ENCODE results near the gene OR10C1. TPM values are rescaled to one million over a fixed set of nuclear protein-coding genes. Genes with fewer than 3 reads are reported as not detected.

OR10C1 gene
- total RNA-seq, 1 experiment from 2014 or later = not detected

DNA sequence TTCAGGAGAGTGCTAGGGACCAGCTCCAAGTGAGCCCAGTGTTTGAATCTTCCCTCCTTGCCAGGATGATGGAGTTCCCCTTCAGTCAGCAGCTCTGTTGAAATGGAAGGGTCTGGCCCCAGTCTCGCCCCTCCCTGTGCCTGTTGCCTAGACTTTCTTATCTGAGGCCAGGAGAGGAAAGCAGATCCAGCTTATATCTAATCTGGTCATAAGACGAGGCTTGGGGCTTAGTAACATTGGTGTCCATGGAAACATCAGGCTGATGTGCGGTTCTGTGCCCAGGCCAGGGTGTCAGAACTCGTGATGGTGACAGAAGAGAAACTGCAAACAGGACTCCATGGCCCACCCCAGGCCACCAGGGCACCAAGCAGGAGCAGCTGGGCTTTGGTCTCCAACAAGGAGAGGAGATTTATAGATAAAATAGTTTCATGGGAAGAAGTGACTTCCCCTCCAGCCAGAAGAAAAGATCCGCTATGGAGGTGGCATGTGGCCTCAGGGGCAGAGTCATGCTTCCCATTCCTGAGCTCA lies 38.9 kb downstream of the OR10C1 start:
- DNase-seq (ENCODE audit: low read depth) = no peak

DNA sequence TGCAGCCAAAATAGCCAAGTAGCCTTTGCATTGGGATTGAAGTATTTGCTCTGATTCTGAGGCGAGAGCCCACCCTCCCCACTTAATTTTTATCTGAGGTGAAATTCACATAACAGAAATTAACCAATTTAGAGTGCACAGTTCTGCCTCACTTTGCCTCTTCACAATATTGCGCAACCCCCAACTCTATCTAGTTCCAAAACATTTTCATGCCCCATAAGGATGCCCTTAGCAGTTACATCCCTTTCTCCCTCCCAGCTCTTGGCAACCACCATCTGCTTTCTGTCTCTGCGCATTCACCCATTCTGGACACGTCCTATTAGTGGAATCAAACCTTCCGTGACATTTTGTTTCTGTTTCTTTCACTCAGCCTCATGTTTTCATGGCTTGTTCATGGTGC lies 39.6 kb downstream of the OR10C1 start:
- DNase-seq (ENCODE audit: low read depth) = no peak

DNA sequence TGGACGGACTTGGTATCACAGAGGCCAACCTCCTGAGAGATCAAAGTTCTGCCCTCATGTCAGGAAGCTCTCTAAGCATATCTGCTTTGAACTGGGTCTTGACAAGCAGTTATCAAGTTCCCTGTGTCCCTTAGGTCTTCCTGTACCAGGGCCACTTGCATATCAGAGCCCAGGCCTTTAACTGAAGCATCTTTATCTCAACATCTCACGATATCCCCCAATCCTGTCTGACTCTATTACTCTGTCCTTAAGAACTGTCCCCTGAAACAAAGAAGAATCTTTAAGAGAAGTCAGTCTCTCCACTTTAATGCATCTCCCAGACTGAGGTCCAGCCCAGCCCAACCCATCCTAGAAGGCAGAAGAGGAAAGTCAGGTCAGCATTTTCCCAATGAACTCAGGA lies 40.5 kb downstream of the OR10C1 start:
- no peak for DNase-seq (ENCODE audit: low read depth)

DNA sequence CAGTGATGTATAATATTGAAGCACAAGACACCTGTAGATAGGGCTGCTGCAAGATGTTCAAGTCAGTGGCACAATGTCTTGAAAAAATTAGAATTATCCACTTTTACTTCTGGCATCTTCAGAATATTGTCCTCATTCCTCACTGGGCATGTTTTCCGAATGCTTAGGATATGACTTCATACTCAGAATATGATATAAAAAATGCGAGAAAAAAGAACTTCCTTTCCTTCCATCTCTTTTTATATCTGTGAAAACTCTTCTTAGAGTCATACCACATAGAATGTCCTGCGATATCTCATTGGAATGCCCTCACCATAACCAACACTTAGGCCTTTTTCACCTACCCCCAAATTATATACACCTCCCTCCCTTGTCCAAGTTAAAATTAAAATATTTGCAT lies 44.1 kb downstream of the OR10C1 start:
- DNase-seq (ENCODE audit: low read depth) = no peak

DNA sequence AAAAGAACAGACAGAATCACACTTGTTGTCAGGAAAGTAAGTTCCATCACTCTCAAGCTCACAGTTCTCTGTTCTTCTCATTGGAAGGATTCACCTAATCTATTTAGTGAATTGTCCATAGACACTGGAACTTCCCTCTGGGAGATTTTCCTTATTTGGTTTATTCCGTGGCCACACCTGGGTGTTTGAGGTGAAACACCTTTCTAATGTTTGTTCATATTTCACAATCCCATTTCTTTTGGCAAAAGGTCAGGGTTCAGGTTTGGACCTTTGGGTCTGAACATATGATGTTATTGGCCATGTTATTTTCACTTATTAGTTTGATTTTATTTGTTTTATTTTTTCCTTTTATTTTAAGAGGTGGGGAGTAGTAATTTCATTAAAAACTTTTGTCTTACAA lies 44.6 kb downstream of the OR10C1 start:
- no peak for DNase-seq (ENCODE audit: low read depth)

DNA sequence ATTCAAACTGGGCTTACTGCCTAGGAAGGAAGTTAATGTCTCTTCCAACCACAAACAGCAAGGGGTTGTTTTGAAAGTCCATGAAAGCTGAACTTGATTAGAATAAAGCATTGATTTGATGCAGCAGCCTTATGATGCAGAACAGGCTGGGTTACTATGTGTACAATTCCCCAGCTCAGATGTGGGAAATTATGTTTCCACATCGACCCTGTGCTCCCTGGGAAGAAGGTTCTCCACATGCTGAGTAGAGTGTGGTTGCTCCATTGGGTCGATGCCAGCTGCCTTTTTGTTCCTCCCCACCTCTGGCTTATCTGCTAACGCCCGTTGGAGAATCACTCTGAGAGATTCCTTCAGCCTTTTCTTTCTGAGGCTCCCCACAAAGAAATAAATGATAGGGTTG lies 47.5 kb downstream of the OR10C1 start:
- DNase-seq (ENCODE audit: low read depth) = no peak

DNA sequence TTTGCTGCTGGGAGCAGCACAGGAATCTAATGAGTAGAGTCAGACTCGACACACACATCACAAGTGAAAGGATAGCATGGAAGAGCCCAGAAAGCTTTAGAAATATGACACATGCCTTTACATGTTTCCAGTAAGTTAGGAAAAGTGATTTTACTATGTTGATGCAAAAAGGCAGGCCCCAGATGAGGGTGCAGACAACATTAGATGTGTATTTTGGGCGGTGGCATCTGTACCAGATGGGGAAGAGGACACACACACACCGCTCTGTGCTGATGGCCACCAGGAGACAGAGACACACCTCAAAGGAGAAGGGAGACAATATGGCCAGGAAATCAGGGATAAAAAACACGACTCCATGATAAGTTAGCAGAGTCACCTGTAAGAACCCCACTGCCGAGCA lies 48.0 kb downstream of the OR10C1 start:
- no peak for DNase-seq (ENCODE audit: low read depth)

DNA sequence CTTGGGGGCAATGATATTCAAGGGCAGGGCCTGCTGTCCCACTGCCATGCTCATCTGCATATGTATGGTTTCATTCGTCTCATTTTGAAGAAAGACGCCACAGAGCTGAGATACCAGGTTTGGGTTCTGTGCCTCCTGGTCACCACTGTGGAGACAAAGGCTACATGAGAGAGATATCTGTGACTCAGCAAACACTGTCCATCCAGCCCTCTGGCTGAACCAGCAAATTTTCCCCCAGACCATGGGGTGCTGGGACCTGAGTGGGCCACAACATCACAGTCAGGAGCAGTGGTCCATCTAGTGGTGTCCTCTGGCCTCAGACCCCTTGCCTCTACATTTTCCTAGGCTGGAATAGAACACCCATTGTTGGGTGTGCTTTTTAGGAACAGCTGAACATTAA lies 48.6 kb downstream of the OR10C1 start, which contains the start of gene MAS1L:
TSS of gene MAS1L (minus strand) at position 297 of the 400 bp plus-strand sequence. CDS start at position 243, 54 bp downstream.
- DNase-seq (ENCODE audit: low read depth) = no peak

DNA sequence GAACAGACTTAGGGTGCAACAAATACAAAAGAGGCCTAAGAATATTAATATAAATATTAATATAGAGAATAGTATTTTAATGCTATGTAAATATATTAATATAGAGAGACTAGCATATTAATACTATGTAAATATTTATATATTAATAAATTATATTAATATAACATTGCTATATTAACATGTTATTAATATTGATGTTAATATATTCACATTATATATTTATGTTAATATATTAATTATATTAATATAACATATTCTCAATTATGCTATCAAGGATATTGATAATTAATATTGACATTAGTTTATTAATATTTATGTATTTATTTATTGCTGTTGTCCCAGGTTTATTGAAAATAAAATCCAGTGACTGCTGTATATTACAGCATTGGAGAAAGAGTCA lies 49.8 kb downstream of the OR10C1 start:
- DNase-seq (ENCODE audit: low read depth) = no peak

DNA sequence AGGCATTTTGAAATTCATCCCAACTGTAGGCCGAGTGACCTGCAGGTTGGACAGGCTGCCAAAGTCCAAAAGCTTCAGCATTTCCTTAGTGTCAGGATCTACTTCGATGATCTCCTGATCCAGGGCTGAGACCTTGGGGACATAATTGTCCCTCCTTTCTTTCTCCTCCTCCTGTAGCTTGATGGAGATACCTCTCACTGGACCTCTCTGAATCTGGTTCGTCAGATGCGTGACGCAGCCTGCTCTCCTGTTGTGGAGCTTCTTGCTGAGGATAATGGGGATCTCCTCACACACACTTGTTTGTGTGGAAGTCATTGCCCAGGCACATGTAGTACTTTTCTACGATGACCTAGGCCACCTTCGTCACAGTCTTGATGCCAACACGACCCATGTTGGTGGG lies 50.2 kb downstream of the OR10C1 start:
- no peak for DNase-seq (ENCODE audit: low read depth)

DNA sequence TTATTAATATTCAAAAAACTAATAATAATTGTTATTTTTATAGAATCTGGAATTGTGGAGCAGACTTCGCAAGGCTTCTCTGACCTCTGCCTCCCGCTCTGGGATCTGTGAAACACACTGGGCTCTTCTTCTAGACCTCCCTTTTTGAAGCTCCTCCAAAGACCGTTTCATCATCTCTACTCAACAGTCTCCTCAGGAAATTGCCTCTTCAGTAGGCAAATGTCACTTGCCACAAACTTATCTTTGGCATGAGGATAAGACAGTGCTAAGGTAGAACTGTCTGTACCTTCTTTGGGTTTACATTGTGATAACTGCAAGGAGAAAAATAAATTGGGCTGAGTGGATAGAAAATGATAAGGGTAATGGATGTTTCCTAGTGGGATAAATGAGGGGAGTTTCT lies 50.9 kb downstream of the OR10C1 start:
- no peak for DNase-seq (ENCODE audit: low read depth)

DNA sequence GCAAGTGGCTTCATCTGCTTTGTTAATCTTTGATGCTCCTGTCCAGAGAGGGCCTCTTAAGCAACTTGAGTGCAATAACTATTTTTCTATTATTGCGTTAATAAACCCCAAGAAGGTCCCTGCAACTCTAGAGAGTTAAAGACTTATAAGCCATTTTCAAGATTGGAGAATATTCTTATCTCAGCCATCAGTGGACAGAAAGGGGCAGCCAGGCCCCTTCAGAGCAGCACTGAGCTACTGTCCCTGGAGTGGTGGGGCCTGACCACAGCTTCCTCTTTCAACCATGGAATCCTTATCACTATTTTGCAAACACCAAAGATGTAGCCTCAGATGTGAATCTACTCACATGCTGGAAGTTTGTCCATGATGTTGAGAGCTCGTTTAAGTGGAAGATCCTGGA lies 51.4 kb downstream of the OR10C1 start:
- DNase-seq (ENCODE audit: low read depth) = no peak

Other genes with a start within 250 kb of the OR10C1 start
- gene OR14J1, start 137.6 kb upstream of the OR10C1 start, total RNA-seq (2014; rRNA removed; shearing (Covaris generic)) = not detected in 2 replicates
- gene OR5V1, start 70.4 kb upstream of the OR10C1 start, total RNA-seq (2014; rRNA removed; shearing (Covaris generic)) = not detected in 2 replicates
- not detected in 2 replicates for gene OR12D3, start 64.0 kb upstream of the OR10C1 start, total RNA-seq (2014; rRNA removed; shearing (Covaris generic))
- gene OR12D2, start 43.7 kb upstream of the OR10C1 start, total RNA-seq (2014; rRNA removed; shearing (Covaris generic)) = not detected in 2 replicates
- gene OR12D1, start 24.4 kb upstream of the OR10C1 start, total RNA-seq (2014; rRNA removed; shearing (Covaris generic)) = not detected in 2 replicates
- not detected in 2 replicates for gene OR11A1, start 17.8 kb downstream of the OR10C1 start, total RNA-seq (2014; rRNA removed; shearing (Covaris generic))
- gene OR2H1, start 17.8 kb downstream of the OR10C1 start, total RNA-seq (2014; rRNA removed; shearing (Covaris generic)) = not detected in 2 replicates
- not detected in 2 replicates for gene MAS1L, start 48.6 kb downstream of the OR10C1 start, total RNA-seq (2014; rRNA removed; shearing (Covaris generic))
- gene UBD, start 120.4 kb downstream of the OR10C1 start, total RNA-seq (2014; rRNA removed; shearing (Covaris generic)) = 0.17 TPM in 1 of 2 replicates, not detected in the other
- gene OR2H2, start 145.8 kb downstream of the OR10C1 start, total RNA-seq (2014; rRNA removed; shearing (Covaris generic)) = not detected in 2 replicates
- gene GABBR1, start 193.9 kb downstream of the OR10C1 start, total RNA-seq (2014; rRNA removed; shearing (Covaris generic)) = 2.1 TPM in 2 replicates
- gene MOG, start 217.8 kb downstream of the OR10C1 start, total RNA-seq (2014; rRNA removed; shearing (Covaris generic)) = not detected in 2 replicates
- gene ZFP57, start 241.8 kb downstream of the OR10C1 start, total RNA-seq (2014; rRNA removed; shearing (Covaris generic)) = 0.05 TPM in 1 of 2 replicates, not detected in the other

All from M059J (cell line).